ENCODE measurements around the gene TPRG1L.

DNA sequence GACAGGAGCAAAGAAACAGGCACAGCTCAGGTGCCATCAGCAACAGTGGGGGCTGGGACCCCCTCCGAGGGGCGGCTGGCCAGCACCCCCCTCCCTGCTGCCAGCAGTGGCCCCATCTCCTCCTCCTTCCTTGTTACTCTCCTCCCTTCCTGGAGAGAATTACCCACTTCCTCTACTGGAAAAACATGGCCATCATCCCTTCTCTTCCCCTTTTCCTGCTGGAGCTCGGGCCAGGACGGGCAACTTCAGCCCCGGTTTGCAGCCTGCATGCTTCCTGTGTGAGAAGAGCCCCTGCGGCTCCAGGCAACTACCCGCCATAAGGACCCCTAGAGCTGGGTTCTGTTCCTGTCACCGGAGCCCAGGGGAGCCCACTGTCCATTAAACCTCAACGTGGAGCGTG lies 31.1 kb upstream of the TPRG1L start:
- TF ChIP-seq SUZ12 (IDR thresholded peaks at IDR 0.05), result no peak
- no peak for TF ChIP-seq BHLHE40 (IDR thresholded peaks at IDR 0.05; ENCODE audit: borderline replicate concordance)
- no peak for TF ChIP-seq ZNF384 (IDR thresholded peaks at IDR 0.05)

All from HEK293T (cell line).